Colonic mucosa (tissue), 4 donors: Measurements from ENCODE around the gene FUT8. TPM values are rescaled to one million over a fixed set of nuclear protein-coding genes. Genes with fewer than 3 reads are reported as not detected.

ENCODE experiments used
- DNase-seq: peaks from one replicate; pipeline ENCODE4 v3.0.0-alpha.2; 2020
- H3K27ac ChIP-seq: fragments of 200-600 bp; one replicate; pipeline ENCODE4 v1.8.0; 2021
- H3K27me3 ChIP-seq: fragments of 200-600 bp; one replicate; pipeline ENCODE4 v1.8.0; 2021
- H3K36me3 ChIP-seq: fragments of 200-600 bp; one replicate; pipeline ENCODE4 v1.8.0; 2021
- H3K4me1 ChIP-seq: fragments of 200-600 bp; one replicate; pipeline ENCODE4 v1.8.0; 2021; ENCODE audit warnings: mild to moderate bottlenecking
- H3K4me3 ChIP-seq: fragments of 200-600 bp; one replicate; pipeline ENCODE4 v1.8.0; 2021
- H3K9ac ChIP-seq, 2 donors: one replicate each; pipeline ENCODE4 v1.7.0; 2013; ENCODE audit warnings: control low read depth in 2 of 2, low read depth in 2 of 2, low read length in 2 of 2
- H3K9me3 ChIP-seq: fragments of 200-600 bp; one replicate; pipeline ENCODE4 v1.8.0; 2021
- intact Hi-C: fragments of 100-400 bp; cut with DNase I; formaldehyde crosslinking; loops from one replicate; pipeline ENCODE4 v1.14.1; 2022
- total RNA-seq, 2 donors: library from RNA; stranded (reverse); fragmentation: NEBNext Ultra II Directional in 1 of 2; extraction: Animal tissue kit (Norgen Biotek cat#: 25700) in 1 of 2; gene quantifications; one replicate each; pipeline ENCODE4 v1.2.1, GENCODE V29; 2021
- TF ChIP-seq, protein P1 (sequence below): fragments of 200-600 bp; IDR thresholded peaks from one replicate; pipeline ENCODE4 v1.8.0; 2022; ENCODE audit warnings: antibody characterized with exemption, mild to moderate bottlenecking
- donor health status: healthy.
- donor health status: DM: no; HTN: no; CAD: no.
- donor health status: DM: no; HTN: no; CAD: no.

Gene FUT8
- total RNA-seq, 2 donors from 2014 or later: 28.8 to 37.2 TPM

DNA sequence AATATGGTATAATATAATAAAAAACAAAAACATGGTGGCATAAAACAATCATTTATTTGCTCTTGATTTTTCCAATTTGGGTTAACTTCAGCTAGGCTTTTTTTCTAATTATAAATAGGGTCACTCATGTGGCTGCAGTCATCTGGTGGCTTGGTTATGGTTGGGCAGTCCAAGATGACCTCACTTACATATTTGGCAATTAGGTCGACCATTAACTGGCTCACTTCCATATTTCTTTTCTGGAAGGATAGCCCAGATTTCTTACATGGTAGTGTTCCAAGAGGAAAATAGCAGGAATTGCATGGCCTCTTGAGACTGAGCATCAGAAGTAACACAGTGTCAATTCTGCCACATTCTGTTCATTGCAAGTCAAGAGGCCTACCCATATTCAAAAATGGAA, 153.4 kb downstream of the FUT8 start:
- no peak for DNase-seq
- intact Hi-C loops: no loop called here

DNA sequence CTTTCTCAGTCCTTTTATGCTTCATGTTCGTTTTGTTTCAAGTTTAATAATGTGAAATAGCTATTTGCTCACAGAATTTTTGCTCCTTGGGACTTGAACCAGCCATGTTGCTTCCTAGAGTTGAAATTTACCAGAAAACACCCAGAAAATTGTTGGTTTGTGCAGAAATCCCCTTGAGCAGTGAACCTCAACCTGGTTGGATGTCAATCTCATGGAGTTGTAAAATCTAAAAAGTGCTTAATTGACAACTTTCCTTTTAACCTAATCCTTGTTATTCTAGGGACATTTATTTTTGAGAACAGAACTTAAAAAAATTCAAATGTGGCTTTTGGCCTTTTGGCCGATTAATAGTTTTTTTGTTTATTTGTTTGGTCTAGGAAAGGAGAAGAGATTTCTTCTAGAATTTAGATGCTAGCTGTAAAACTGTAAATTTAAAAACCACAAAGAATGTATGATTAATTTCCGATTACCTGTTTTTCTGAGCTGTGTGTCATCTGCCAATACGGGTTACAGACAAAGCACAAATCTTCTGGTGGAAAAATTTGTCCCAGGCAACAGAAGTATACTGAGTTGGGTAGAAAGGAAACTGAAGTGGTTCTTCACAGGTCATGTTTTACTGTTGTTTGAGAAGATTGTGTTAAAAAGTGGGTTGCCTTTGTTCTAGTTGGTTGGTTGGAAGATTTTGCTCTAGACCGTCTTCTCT, 154.4 kb downstream of the FUT8 start:
- intact Hi-C loops: no loop called here
- Histone ChIP-seq H3K9me3 (no peaks in the 10 kb centered on the region), H3K4me3 (no peak overlapping the region), H3K27me3 (no peaks in the 10 kb centered on the region), H3K27ac (no peak overlapping the region), H3K4me1 (no peaks in the 10 kb centered on the region), H3K9ac (no peak overlapping the region), H3K36me3 (no peaks in the 10 kb centered on the region)
- DNase-seq: no peak
- TF ChIP-seq, protein P1, sequence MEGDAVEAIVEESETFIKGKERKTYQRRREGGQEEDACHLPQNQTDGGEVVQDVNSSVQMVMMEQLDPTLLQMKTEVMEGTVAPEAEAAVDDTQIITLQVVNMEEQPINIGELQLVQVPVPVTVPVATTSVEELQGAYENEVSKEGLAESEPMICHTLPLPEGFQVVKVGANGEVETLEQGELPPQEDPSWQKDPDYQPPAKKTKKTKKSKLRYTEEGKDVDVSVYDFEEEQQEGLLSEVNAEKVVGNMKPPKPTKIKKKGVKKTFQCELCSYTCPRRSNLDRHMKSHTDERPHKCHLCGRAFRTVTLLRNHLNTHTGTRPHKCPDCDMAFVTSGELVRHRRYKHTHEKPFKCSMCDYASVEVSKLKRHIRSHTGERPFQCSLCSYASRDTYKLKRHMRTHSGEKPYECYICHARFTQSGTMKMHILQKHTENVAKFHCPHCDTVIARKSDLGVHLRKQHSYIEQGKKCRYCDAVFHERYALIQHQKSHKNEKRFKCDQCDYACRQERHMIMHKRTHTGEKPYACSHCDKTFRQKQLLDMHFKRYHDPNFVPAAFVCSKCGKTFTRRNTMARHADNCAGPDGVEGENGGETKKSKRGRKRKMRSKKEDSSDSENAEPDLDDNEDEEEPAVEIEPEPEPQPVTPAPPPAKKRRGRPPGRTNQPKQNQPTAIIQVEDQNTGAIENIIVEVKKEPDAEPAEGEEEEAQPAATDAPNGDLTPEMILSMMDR: no peak

More for the DNA sequence above, 153.4 kb downstream of the FUT8 start:
- Histone ChIP-seq H3K9ac (no peak overlapping the region), H3K36me3 (no peaks in the 10 kb centered on the region), H3K27ac (no peak overlapping the region), H3K4me1 (no peaks in the 10 kb centered on the region), H3K4me3 (no peak overlapping the region), H3K27me3 (no peaks in the 10 kb centered on the region), H3K9me3 (no peaks in the 10 kb centered on the region)
- TF ChIP-seq, protein P1: no peak

DNA sequence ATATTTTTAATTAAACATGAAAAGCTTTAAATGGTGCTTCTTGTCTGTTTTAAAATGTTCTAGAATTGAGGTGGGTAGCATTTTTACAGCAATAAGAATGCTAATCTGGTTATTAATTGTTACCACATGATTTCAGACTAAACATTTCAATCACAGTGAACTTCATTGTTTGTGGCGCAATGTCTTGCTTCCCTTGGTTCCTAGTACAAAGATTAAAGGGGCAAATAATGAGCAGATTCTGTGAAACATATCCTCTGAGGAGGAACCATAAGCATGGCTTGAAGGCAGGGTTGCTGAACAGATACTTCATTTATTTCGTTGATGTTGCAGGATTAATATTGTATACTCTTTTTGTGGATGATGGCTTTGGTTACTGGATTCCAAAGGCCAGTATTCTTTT, 162.1 kb downstream of the FUT8 start:
- intact Hi-C loops: no loop called here
- no peak overlapping the region for H3K9ac ChIP-seq
- TF ChIP-seq, protein P1: no peak
- no peaks in the 10 kb centered on the region for H3K36me3 ChIP-seq
- no peak overlapping the region for H3K4me3 ChIP-seq
- no peaks in the 10 kb centered on the region for H3K4me1 ChIP-seq
- no peak overlapping the region for H3K27ac ChIP-seq
- no peaks in the 10 kb centered on the region for H3K9me3 ChIP-seq
- no peak for DNase-seq
- no peaks in the 10 kb centered on the region for H3K27me3 ChIP-seq

DNA sequence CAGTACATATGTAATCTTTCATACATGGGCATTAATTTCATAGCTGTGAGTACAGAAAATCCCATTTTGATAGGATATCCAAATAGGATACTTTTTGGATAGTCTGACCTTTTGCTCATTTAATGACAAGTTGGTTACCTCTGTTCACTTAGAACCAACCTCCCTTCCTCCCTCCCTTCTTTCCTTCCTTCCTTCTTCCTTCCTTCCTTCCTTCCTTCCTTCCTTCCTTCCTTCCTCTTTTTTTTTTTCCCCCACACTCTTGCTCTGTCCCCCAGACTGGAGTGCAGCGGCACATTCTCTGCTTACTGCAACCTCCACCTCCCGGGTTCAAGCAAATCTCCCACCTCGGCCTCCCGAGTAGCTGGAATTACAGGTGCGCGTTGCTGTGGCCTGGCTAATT, 162.9 kb downstream of the FUT8 start:
- TF ChIP-seq, protein P1: no peak
- intact Hi-C loops: no loop called here
- no peak for DNase-seq
- Histone ChIP-seq H3K9ac (no peak overlapping the region), H3K4me1 (no peaks in the 10 kb centered on the region), H3K4me3 (no peak overlapping the region), H3K9me3 (no peaks in the 10 kb centered on the region), H3K27ac (no peak overlapping the region), H3K36me3 (no peaks in the 10 kb centered on the region), H3K27me3 (no peaks in the 10 kb centered on the region)

DNA sequence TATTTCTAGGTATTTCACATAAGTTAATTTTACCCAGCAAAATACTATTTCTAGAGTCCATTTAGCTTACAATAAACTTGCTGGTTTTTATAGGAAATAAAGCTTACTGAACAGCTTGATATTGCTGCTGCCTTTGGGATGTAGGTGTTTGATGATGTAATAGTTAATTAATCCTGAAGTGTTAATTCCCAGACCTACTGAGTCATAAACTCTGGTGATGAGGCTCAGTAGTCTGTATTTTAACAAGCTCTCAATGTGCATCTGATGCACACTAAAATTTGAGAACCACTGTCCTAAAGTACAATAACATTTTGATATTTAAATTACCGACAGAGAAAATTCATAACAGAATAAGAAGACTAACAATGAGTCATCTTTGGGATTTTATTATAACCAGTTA, 168.4 kb downstream of the FUT8 start:
- Histone ChIP-seq H3K4me1 (no peaks in the 10 kb centered on the region), H3K9me3 (no peaks in the 10 kb centered on the region), H3K9ac (no peak overlapping the region), H3K27ac (no peak overlapping the region), H3K4me3 (no peak overlapping the region), H3K36me3 (no peaks in the 10 kb centered on the region), H3K27me3 (no peaks in the 10 kb centered on the region)
- DNase-seq: no peak
- intact Hi-C loops: loop anchor here (10.0 kb wide), 1 partner anchor 86 kb away; no protein-coding TSS in a partner anchor
- TF ChIP-seq, protein P1: no peak
